Activated CD4-positive, alpha-beta T cell treated with anti-CD3 and anti-CD28 coated beads for 24 hours (primary cell): ENCODE results near the gene C20orf173.
"Not testable (repeated sequence)": the region's sequence is repeated elsewhere in the genome, so short reads cannot be mapped to it uniquely, and the experiment has no call there.

ENCODE experiments used
- DNase-seq, 2 donors: peaks; one replicate each; pipeline ENCODE4 v3.0.0-alpha.2; 2020; ENCODE audit warnings: low read depth in 2 of 2

C20orf173 gene, protein sequence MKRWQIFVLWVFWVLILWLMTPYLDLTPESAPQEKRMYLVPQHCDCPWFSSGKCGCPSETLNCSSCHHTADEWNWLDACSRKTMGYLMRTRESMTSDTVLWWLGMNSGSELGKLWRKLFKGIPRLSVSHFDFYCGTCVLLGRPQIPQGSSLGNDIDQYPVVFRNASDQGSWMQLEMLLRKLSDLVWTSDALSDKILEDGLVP

DNA sequence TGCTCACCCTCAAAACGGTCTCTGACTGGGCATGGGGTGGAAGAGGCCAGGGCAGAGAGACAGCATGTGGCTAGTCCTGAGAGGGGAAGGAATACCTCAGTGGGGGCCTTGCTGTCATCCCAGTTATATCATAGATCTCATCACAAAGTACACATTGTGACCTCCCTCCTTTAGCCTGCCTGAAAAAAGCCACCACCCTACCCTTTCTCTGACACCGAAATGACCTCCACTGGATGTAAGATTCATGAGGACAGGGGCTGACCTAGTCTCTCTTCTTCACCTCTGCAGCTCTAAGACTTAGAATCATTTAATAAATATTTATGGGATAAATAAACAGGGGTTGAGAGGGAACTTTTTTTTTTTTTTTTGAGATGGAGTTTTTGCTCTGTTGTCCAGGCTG, at the start of gene C20orf173:
C20orf173 (minus strand) TSS at position 101 of the 400 bp plus-strand sequence. CDS start 279 bp downstream, outside the sequence.
- DNase-seq: no peak

DNA sequence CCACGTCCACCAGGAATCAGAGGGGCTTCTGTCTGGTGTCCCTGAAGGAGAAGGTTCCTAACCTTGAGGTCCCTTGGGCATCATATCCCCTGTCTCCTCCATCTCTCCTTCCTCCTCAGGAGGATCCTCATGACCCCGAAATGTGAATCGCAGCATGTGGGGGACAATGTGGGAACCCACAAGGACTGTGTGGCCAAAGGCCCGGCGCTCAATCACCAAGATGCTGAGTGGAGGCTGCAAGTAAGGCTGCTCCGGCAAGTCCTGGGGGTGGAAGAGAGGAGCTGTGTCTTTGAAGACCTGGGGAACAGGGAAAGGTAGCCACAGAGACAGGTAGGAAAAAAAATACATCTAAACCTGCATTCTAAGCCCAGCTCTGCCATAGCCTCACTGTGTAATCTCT, 49.7 kb upstream of the C20orf173 start:
- no peak for DNase-seq

DNA sequence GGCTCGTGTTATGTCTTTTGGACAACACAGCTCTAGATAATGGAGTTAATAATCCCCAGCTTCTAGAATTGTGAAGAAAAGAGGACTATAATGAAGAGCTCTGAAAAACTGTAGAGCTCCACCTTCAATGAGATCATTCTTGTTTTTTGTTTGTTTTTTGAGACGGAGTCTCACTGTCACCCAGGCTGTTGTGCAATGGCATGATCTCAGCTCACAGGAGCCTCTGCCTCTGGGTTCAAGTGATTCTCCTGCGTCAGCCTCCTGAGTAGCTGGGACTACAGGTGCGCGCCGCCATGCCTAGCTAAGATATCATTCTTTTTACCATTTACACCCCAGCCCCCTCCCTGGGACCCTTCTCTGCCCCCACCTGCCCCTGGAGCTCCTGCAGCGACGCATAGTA, 49.0 kb upstream of the C20orf173 start:
- no peak for DNase-seq

DNA sequence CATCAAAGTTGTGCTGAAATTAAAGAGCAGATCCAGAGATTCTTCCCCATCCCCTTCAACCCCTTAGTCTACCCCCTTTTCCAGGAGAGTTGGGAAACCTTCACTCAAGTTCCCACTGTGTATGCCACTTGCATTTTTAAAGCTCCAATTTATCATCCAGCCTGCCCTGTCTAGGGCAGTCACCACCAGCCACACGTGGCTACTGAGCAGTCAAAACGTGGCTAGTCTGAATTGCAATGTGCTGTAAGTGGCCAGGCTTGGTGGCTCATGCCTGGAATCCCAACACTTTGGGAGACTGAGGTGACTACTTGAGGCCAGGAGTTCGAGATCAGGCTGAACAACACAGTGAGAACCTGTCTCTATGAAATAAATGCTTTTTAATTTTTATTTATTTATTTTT, 47.4 kb upstream of the C20orf173 start:
- DNase-seq: no peak

DNA sequence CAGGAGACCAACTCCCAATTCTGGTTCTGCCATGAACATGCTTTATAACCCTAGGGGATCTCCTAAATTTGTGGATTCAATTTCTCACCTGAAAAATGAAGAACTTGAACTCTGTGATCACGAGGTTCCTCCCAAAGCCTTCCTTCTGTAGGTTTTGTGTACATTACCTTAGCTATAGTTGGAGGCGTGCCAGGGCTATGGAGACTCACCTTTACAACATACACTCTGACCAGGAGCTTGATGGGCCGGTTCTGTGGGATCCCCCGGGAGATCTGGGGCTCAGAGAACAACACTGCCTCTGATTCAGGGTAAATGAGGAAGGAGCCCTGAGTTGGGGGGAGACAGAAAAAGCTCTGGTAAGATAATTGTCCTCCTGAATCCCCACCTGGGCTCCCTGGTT, 46.5 kb upstream of the C20orf173 start:
- no peak for DNase-seq

DNA sequence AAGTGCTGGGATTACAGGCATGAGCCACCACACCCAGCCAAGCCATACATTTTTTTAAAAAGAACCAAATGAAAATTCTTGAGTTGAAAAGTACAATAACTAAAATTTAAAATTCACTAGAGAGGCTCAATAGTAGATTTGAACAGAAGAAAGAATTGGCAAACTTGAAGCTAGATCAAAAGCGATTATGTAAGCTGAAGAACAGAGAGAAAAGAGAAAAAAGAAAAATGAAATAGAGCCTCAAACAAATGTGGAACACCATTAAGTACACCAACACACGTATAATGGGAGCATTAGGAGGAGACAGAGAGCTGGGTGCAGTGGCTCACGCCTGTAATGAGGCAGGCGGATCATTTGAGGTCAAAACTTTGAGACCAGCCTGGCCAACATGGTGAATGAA, 43.4 kb upstream of the C20orf173 start:
- DNase-seq: no peak

DNA sequence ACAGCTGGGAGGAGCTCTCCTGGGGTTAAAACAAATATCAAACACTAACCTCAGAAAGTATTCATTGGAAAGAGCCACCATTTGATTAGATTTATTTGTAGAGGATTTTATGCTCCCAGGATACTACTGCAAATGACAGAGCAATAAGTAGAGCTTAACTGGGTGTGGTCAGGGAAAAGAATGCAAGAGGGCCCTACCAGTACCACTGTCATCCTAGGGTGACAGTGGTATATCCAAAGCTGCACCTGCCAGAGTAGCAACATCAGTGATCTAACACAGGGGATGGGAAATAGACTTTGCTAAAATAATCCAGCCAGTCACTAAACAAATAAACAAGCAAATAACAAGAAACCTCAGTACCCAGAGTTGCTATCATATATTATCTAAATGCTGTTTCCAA, 42.1 kb upstream of the C20orf173 start:
- no peak for DNase-seq

DNA sequence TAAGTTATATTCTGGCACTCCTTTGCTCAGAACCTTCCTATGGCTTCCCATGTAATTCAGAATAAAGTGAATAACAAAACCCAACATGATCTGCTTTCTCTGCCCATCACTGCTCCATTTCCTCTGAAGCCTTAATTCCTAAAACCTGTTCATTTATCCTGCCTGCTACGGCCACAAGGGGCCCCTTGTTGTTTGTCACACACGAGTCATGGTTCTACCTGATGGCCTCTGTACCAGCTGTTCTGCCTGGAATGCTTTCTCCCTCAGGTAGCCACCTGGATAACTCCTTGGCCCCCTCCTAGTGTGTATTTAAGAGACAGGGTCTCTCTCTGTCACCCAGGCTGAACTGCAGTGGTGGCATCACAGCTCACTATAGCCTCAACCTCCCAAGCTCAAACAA, 39.2 kb upstream of the C20orf173 start:
- DNase-seq: no peak

DNA sequence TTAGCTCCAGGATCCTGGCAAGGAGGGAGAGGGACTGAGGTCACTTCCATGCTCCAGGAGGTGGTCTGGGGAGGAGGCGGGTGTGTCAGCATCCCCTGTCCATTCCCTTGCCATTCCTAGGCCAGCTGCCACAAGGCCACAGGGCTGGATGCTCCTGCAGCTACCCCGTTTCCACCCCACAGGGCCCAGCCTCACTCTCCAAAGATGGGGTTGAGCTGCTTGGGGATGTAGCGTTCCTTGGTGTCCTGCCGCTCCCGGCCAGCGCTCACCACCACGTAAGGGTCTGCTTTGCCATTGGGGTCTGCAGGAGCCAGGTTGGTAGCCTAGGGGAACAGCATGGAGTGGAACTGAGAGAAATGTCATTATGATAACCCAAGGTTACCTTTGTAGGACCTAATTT, 35.5 kb upstream of the C20orf173 start:
- DNase-seq: no peak

DNA sequence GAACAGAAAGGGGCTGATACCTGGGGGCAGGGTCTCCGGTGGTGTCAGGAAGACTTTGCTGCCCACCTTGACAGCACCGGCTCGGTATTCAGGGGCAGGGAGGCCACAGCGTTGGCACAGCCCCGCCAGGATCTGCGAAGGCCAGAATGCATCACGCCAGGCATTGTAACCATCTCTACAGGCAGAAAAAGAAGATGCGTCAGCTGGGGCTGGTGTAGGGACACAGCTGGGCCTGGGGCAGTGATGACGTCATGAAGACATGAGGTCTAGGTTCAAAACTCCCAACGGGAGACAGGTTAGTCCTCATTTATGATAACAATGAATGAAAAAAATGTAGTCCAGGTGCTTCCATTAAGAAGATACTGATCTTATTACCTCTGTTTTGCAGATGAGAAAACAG, 34.4 kb upstream of the C20orf173 start:
- DNase-seq: no peak

DNA sequence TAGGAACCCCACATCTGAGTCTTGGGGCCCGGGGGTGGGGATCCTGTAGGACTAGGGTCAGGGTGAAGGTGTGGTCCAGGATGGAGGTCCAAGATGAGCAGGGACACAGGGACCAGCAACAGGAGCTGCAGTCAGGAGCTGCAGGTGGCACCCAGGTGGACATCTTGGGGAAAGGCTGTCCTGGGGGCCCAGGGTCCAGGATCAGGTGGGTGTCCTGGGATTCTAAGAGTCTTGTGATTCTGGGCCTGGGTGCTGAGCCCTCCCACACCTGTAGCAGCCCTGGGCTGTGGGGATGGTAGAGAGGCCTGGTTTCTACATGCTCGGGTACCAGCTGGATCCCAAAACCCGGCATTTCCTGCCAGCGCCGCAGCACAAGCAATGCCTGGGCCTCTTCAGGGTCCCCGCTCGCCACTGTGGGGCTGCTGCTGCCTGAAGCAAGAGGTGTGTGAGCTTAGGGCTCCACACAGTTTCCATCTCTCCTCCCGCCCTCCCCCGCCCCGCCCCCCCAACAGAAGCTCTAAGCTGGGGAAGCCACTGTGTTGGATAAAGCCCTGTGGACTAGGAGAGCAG, 33.2 kb upstream of the C20orf173 start:
- DNase-seq: no peak

DNA sequence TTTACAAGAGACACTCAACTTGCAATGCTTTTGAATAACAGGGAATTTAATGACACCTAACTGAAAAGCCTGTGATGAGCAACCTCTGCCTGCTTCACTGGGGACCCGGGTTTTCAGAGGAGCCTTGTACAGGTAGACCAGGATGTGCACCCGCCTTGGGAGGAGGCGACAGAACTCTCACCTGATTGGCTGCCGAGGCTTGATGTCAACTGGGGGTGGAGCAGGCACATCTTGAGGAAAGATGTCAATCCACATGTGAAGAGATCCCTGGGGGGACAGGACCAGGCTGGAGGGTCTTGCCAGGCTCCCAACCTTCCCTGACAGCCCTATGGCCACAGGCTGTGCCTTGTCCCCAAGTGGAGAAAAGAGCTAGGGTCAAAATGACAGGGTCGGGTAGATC, 32.2 kb upstream of the C20orf173 start:
- no peak for DNase-seq

DNA sequence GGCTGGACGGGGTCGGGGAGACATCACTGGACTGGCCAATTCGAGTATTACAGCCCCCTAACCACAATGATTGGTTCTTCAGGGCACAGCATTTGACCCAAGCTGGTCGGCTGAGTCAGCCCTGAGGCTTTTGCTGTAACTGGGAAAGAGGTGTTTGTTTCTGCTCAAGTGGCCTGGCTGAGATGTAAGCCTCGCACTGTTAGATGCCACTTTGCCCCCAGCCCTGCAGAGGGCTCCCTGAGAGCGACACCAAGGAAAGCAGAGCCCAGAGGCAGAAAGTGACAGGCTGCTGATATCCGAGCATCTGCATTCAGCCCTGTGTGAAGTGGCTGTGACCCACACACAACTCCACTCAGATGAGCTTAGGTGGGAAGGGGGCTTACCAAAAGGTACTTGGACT, 31.8 kb upstream of the C20orf173 start:
- DNase-seq: no peak

DNA sequence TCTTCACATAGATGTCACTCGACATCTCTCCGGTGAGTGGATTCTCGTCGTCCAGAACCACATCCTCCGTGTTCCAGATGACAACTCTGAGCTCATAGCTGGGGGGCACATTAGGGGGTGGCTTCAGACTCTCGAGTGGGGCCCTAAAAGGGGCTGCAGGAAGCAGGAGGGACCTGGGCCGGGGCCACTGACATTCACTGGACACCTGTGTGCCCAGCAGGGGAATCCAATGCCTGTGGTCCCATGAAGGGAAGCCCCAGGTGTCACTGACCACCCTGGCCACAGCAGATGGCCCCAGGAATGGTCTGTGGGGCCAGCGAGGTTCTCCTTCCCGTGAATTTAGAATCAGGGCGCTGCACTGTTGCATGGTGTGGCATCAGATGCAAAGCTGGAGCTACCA, 31.1 kb upstream of the C20orf173 start:
- DNase-seq: no peak

DNA sequence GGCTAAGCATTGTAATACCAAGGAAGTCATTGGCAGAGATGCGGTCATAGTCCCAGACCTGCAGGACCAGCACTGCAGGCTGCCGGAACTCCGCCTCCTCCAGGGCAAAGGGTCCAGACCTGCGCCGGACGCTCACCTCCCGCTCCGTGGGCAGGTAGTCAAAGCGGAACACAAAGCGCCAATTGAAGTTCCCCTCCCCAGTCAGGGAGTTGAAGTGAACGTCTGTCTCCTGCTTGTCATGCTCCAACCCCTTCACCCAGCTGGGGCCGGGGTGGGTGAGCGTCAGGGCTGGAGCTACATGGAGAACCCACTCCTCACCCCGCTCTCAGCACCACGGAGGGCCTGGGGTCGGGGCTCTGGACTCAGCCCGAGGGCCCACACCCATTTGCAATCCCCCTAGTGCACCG, 30.7 kb upstream of the C20orf173 start:
- no peak for DNase-seq

DNA sequence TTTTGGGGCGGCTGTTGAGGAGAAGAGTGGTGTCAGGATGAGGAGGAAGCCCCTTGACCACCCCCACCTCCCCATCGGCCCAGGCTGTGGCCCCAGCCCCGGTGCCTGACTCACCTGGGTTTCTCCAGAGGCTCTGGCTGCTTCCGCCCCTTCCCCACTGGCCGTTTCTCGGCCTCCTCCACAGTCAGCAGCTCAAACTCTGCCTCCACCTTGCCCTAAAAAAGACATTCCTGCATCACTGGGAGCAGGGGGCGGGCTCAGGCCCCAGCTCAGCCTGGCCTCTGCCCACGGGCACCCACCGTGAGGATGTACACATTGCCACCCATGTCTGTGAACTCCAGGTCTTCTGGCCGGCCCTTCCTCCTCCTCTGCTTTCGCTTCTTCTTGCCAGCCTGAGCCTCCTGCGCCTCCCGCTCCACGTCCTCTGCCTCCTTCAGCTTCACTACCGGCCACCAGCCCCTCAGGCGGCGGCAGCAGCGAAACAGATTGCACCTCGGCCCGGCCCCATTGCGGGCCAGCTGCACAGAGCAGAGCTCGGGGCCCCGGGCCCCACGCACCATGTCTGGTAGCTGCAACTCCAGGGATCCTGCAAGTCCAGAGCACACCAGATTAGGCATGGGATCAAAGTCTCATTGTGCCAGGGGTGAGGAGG, 29.7 kb upstream of the C20orf173 start:
- no peak for DNase-seq

DNA sequence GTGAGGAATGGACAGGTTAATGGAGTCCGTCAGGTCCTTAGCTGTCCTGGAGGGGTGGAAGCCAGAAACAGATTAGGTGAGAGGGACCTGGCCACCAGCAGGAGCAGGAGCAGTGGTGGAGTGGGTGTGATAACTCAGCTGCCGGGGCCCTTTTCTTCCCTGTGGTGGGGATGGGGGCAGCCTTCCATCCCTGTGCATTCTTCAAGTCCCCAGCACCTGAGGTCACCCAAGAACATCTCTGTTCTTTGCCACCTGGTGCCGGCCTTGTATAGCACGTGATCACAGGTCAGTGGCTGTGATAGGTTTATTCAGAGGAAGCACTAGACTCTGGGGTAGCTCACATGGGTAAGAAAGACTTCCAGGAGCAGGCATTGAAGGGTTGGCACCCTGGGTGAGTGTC, 29.0 kb upstream of the C20orf173 start:
- DNase-seq: no peak

DNA sequence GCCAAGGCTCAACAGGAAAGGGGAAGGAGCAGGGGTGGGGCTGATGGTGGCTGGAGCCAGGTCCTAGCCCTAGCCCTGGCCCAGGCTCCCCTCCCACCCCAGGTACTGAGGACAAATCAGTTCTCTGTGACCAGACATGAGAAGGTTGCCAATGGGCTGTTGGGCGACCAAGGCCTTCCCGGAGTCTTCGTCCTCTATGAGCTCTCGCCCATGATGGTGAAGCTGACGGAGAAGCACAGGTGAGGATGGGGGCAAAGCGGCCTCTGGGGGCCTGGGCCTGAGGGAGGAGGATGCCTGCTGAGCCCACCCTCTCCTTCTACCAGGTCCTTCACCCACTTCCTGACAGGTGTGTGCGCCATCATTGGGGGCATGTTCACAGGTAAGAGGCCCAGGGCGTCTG, 27.4 kb upstream of the C20orf173 start:
- DNase-seq: no peak

DNA sequence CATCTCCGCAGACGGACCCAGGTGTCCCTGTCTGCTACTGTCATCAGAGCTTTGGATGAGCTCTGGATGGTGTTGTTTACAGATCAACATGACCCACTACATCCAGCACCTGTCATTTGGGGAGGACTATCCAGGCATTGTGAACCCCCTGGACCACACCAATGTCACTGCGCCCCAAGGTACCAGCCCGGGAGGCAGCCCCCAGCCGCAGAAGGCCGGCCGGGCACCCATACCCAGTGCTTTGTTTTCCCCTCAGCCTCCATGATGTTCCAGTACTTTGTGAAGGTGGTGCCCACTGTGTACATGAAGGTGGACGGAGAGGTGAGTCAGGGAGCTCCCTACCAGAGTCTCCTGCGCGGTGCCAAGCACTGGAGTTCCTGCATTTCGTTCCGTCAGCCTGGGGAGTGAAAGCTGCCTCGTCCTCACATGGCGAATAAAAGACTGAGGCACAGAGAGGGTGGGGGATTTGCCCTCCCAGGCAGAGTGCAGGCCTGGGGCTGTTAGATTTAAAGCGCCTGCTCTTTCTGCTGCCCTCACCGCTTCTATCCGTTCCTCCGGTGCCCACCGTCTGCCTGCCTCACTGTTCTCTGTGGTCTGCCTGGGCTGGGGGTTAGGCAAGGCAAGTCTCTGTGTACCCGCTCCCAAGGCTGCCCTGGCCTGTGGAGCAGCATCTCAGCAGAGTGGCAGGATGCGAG, 26.6 kb upstream of the C20orf173 start:
- DNase-seq: no peak

DNA sequence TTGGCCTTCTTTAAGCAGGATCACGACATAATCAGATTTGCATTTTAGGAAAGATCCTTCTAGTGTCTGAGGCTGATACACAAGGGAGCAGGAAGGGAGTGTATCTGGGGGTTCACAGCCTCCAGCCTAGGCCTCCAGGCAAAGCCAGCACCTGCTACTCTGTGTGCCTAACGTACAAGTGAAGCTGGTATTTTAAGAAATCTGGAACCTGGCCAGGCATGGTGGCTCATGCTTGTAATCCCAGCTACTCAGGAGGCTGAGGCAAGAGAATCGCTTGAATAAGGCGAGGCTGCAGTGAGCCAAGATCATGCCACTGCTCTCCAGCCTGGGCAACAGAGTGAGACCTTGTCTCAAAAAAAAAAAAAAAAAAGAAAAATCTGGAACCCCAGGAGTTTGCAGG, 26.0 kb upstream of the C20orf173 start:
- DNase-seq: not testable (repeated sequence)

DNA sequence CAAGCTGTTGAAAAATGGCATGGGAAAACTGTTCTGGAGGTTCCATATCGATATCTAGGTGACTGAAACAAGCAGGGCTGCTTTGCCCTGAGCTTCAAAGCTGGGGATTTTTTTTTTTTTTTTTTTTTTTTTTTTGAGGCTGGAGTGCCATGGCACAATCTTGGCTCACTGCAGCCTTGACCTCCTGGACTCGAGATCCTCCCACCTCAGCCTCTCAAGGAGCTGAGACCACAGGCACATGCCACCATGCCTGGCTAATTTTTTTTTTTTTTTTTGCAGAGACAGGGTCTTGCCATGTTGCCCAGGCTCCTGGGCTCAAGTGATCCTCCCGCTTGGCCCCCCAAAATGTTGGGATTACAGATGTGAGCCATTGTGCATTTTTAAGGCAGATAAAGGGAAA, 23.5 kb upstream of the C20orf173 start:
- no peak for DNase-seq

DNA sequence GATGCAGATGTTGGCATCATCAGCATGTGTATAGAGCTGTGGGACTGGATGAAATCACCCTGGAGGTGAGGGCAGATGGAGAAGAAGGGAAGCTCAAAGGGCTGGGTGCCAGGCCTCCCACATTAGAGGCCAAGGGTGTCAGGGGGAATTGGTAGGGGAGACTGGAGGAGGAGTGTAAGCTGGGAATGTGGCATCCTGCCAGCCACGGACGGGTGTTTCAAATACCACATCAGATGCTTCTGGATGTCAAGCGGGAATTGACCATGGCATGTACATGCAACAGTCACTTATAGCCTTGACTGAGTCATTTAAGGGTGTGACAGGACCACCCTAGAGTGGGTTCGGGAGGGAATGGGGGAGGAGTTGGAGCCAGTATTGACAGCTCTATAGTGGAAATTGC, 22.1 kb upstream of the C20orf173 start:
- no peak for DNase-seq

DNA sequence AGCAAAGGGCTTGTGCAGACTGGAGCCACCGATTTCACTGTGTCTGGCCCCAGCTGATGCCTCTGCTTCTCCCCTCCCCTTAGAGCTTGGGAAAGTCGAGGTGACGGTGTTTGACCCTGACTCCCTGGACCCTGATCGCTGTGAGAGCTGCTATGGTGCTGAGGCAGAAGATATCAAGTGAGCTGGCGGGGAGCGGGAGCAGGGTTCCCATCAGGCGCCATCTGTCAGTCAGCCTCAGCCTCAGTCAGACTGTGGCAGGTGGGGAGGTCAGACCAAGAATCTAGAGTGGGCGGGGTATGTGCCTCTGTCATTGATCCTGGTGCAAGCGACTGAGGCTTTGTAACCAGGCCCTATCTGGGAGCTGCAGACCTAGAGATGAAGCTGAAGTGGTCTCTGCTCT, 17.9 kb upstream of the C20orf173 start:
- no peak for DNase-seq
